ENCODE measurements around the gene RFNG. TPM values are rescaled to one million over a fixed set of nuclear protein-coding genes. Genes with fewer than 3 reads are reported as not detected.

The RFNG gene
- total RNA-seq, 1 donor: 46.3 TPM

Other genes with a start within 250 kb of the RFNG start
- gene GCGR, start 247.7 kb downstream of the RFNG start, total RNA-seq: under 0.01 TPM in 1 of 2 replicates, not detected in the other
- 136 and 163 TPM in 2 replicates for gene MCRIP1, start 218.5 kb downstream of the RFNG start, total RNA-seq
- gene PPP1R27, start 216.8 kb downstream of the RFNG start, total RNA-seq: not detected in 2 replicates
- gene P4HB, start 191.3 kb downstream of the RFNG start, total RNA-seq: 1,119 and 1,240 TPM in 2 replicates
- 120 and 133 TPM in 2 replicates for gene ARHGDIA, start 180.5 kb downstream of the RFNG start, total RNA-seq
- 58.0 and 60.1 TPM in 2 replicates for gene ALYREF, start 160.2 kb downstream of the RFNG start, total RNA-seq
- gene ANAPC11, start 160.1 kb downstream of the RFNG start, total RNA-seq: 105 and 123 TPM in 2 replicates
- under 0.01 TPM in 1 of 2 replicates, not detected in the other for gene NPB, start 149.6 kb downstream of the RFNG start, total RNA-seq
- 61.6 and 67.0 TPM in 2 replicates for gene PCYT2, start 140.4 kb downstream of the RFNG start, total RNA-seq
- 15.0 and 22.1 TPM in 2 replicates for gene SIRT7, start 133.6 kb downstream of the RFNG start, total RNA-seq
- gene MAFG, start 124.1 kb downstream of the RFNG start, total RNA-seq: 27.1 and 32.6 TPM in 2 replicates
- gene PYCR1, start 114.5 kb downstream of the RFNG start, total RNA-seq: 121 and 141 TPM in 2 replicates
- gene MYADML2, start 104.6 kb downstream of the RFNG start, total RNA-seq: not detected in 2 replicates
- 0.72 TPM in 1 of 2 replicates, not detected in the other for gene NOTUM, start 90.6 kb downstream of the RFNG start, total RNA-seq
- 33.9 and 35.8 TPM in 2 replicates for gene ASPSCR1, start 74.2 kb downstream of the RFNG start, total RNA-seq
- gene CENPX, start 28.9 kb downstream of the RFNG start, total RNA-seq: 13.8 and 18.8 TPM in 2 replicates
- 12.1 and 13.4 TPM in 2 replicates for gene LRRC45, start 28.5 kb downstream of the RFNG start, total RNA-seq
- gene RAC3, start 20.1 kb downstream of the RFNG start, total RNA-seq: 0.59 and 1.8 TPM in 2 replicates
- 23.9 and 31.8 TPM in 2 replicates for gene DCXR, start 14.1 kb downstream of the RFNG start, total RNA-seq
- gene GPS1, start 87 bp upstream of the RFNG start, total RNA-seq: 90.2 and 93.7 TPM in 2 replicates
- 43.8 and 43.9 TPM in 2 replicates for gene DUS1L, start 14.0 kb upstream of the RFNG start, total RNA-seq
- gene FASN, start 46.4 kb upstream of the RFNG start, total RNA-seq: 120 and 142 TPM in 2 replicates
- 21.0 and 25.9 TPM in 2 replicates for gene CCDC57, start 161.0 kb upstream of the RFNG start, total RNA-seq
- 129 and 222 TPM in 2 replicates for gene SLC16A3, start 177.2 kb upstream of the RFNG start, total RNA-seq
- 45.4 and 50.3 TPM in 2 replicates for gene CSNK1D, start 221.9 kb upstream of the RFNG start, total RNA-seq